DOHH2 (cell line): ENCODE measurements around the gene ISG15.

Experiments used
- H3F3A ChIP-seq: fragments of 200-600 bp; sonication (generic), shearing (Covaris generic); 2 replicates; pipeline ENCODE4 v1.6.0; 2016; ENCODE audit warnings: antibody characterized with exemption, mild to moderate bottlenecking; ENCODE audit not compliant: control insufficient read depth, insufficient read depth
- H3K27ac ChIP-seq: fragments of 200-600 bp; sonication (generic); 2 replicates; pipeline ENCODE4 v1.5.1; 2014; ENCODE audit warnings: low read depth, mild to moderate bottlenecking, low read length, moderate library complexity
- H3K27me3 ChIP-seq: fragments of 200-600 bp; sonication (generic); 2 replicates; pipeline ENCODE4 v1.6.1; 2014; ENCODE audit warnings: mild to moderate bottlenecking, low read length, mixed read lengths; ENCODE audit not compliant: control insufficient read depth
- H3K36me3 ChIP-seq: fragments of 200-600 bp; sonication (generic); 2 replicates; pipeline ENCODE4 v1.6.1; 2014; ENCODE audit warnings: mild to moderate bottlenecking, low read length, moderate library complexity, mixed read lengths; ENCODE audit not compliant: control insufficient read depth
- H3K4me1 ChIP-seq: fragments of 200-600 bp; sonication (generic); 2 replicates; pipeline ENCODE4 v1.6.1; 2014; ENCODE audit warnings: mild to moderate bottlenecking, low read length, mixed read lengths; ENCODE audit not compliant: control insufficient read depth
- H3K4me2 ChIP-seq: fragments of 200-600 bp; sonication (generic); 2 replicates; pipeline ENCODE4 v1.6.0; 2014; ENCODE audit warnings: mild to moderate bottlenecking, low read length, moderate library complexity
- H3K4me3 ChIP-seq: fragments of 200-600 bp; sonication (generic); 2 replicates; pipeline ENCODE4 v1.5.1; 2014; ENCODE audit warnings: mild to moderate bottlenecking, low read length, mixed read lengths
- H3K79me2 ChIP-seq: fragments of 200-600 bp; sonication (generic); 2 replicates; pipeline ENCODE4 v1.6.1; 2014; ENCODE audit warnings: mild to moderate bottlenecking, low read length, mixed read lengths; ENCODE audit not compliant: control insufficient read depth
- H3K9me2 ChIP-seq: fragments of 200-600 bp; sonication (generic); replicated peaks from 2 replicates; pipeline ENCODE4 v1.6.1; 2014; ENCODE audit warnings: mild to moderate bottlenecking, low read length, mixed read lengths; ENCODE audit not compliant: control insufficient read depth
- H3K9me3 ChIP-seq: fragments of 200-600 bp; sonication (generic); 2 replicates; pipeline ENCODE4 v1.6.1; 2014; ENCODE audit warnings: antibody characterized with exemption, low read length, mixed read lengths; ENCODE audit not compliant: control insufficient read depth, insufficient read depth
- H4K20me1 ChIP-seq: fragments of 200-600 bp; sonication (generic); 2 replicates; pipeline ENCODE4 v1.6.0; 2014; ENCODE audit warnings: low read depth, mild to moderate bottlenecking, antibody characterized with exemption, low read length, moderate library complexity; ENCODE audit not compliant: control insufficient read depth, insufficient read depth
- EZH2phosphoT487 ChIP-seq: fragments of 200-600 bp; sonication (generic); IDR thresholded peaks from 2 replicates; pipeline ENCODE4 v1.6.1; 2017; ENCODE audit warnings: borderline replicate concordance, mild to moderate bottlenecking, antibody characterized with exemption, low read length, moderate library complexity, mixed read lengths
- TF ChIP-seq, protein P1 (sequence below): fragments of 200-600 bp; sonication (generic); IDR thresholded peaks from one replicate; pipeline ENCODE4 v1.5.1; 2014; ENCODE audit warnings: antibody characterized with exemption, mild to moderate bottlenecking, low read depth, low read length; ENCODE audit not compliant: poor library complexity, severe bottlenecking

The ISG15 gene

DNA sequence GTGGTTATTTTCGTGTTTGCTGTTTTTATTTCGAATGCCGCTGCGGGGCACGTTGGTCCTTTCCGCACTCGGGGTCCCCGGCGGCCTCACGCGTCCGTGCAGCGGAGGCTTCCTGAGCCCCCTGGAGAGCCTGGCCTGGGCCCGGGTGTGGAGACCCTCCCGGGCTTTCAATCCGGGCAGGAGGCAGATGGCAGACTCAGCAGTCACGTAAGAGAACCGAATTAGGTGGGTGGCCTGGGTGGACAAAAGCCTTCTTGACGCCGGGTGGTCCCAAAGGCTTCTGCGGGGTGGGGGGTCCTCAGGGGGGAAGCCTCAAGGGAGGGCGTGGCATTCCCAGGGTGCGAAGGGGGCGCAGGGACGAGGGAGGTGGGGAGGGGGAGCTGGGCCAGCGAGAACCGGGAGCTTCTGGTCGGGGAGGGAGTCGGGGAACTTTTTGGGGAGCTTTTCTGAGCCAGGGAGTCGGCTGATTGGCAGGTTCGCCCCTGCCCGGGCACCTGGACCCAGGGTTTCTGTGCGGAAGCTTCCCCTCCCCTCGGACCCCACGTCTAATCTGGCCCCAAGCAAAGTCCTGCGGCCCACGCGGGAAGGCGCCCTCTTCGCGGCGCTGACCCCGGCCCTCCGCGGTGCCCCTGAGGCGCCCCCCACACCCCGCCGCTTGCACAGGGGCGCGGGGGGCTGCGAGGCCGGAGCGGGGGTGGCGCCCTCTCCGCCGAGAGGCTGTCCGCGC lies 12.1 kb upstream of the ISG15 start:
- Histone ChIP-seq H4K20me1 (no peaks in the 10 kb centered on the region), H3K4me2 (no peak overlapping the region), H3K9me2 (no peaks in the 10 kb centered on the region), H3K36me3 (no peaks in the 10 kb centered on the region), H3K79me2 (no peaks in the 10 kb centered on the region), H3K9me3 (no peaks in the 10 kb centered on the region), H3F3A (no peaks in the 10 kb centered on the region), H3K4me3 (no peak overlapping the region), H3K4me1 (peaks cover 3% of the 10 kb centered on the region; the same call in 1 of the 2 replicates), H3K27me3 (peaks cover 26% of the 10 kb centered on the region), H3K27ac (no peak overlapping the region)
- no peak for TF ChIP-seq EZH2phosphoT487
- TF ChIP-seq, protein P1, sequence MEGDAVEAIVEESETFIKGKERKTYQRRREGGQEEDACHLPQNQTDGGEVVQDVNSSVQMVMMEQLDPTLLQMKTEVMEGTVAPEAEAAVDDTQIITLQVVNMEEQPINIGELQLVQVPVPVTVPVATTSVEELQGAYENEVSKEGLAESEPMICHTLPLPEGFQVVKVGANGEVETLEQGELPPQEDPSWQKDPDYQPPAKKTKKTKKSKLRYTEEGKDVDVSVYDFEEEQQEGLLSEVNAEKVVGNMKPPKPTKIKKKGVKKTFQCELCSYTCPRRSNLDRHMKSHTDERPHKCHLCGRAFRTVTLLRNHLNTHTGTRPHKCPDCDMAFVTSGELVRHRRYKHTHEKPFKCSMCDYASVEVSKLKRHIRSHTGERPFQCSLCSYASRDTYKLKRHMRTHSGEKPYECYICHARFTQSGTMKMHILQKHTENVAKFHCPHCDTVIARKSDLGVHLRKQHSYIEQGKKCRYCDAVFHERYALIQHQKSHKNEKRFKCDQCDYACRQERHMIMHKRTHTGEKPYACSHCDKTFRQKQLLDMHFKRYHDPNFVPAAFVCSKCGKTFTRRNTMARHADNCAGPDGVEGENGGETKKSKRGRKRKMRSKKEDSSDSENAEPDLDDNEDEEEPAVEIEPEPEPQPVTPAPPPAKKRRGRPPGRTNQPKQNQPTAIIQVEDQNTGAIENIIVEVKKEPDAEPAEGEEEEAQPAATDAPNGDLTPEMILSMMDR: no peak

DNA sequence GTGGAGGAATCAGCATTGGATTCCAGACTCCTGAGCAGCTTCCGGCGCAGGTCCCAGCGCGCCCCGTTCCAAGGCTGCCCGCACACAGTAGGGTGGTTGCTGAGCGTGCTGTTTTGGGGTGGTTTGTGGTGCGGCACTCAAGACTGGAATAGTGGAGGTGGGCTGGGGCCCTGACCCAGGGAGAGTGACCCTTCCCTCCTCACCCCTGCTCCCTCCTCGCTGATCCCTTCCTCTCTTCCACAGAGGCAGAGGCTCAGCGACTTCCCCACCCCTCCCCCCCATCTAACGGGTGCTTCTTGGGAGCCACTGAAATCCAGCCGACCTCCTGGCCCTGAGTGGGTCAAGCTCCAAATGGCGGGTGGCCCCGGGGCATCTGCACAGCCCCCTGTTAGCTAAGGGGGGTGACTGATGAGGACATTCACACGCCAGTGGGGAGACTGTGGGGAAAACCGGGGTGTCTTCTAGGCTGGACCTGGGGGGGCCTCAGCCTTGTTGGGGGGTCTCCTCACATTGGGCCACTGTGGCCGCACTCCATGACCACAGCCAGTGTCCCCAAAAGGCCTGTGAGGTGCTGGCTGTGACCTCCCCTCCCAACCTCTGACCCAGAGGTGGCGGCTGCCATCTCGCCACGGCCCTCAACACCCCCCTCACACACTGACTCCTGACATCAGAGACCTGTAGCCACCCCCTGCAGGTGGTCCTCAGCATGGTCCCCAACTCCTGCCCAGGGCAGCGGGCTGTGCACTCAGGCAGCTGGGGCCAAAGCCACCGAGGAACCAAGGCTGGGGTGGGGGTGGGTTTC lies 9.5 kb upstream of the ISG15 start:
- Histone ChIP-seq H3K4me1 (peaks cover 3% of the 10 kb centered on the region; the same call in 1 of the 2 replicates), H3F3A (no peaks in the 10 kb centered on the region), H4K20me1 (no peaks in the 10 kb centered on the region), H3K9me2 (no peaks in the 10 kb centered on the region), H3K9me3 (no peaks in the 10 kb centered on the region), H3K27me3 (peaks cover 26% of the 10 kb centered on the region), H3K36me3 (no peaks in the 10 kb centered on the region), H3K4me2 (no peak overlapping the region), H3K79me2 (no peaks in the 10 kb centered on the region), H3K27ac (no peak overlapping the region), H3K4me3 (no peak overlapping the region)
- TF ChIP-seq, protein P1: no peak
- TF ChIP-seq EZH2phosphoT487: no peak

DNA sequence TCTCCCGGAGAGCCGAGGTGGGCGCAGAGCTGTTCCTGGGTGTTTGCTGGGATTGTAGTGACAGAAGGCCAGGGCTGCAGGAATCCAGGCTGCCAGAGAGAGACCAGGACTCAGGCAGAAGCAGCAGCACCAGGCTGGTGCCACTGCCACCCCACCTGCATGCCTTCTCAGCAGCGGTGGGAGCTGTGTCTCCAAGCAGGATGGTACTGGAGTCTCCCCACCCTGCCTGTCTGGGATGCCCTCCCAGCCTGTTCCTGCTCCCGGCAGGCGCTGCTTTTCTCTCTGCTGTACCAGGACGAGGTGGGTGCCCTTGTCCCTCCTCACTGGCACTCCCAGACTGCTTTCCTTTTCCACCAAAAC lies 8.9 kb upstream of the ISG15 start:
- TF ChIP-seq, protein P1: no peak
- TF ChIP-seq EZH2phosphoT487: no peak
- Histone ChIP-seq H3K4me2 (no peak overlapping the region), H4K20me1 (no peaks in the 10 kb centered on the region), H3F3A (no peaks in the 10 kb centered on the region), H3K27me3 (peaks cover 26% of the 10 kb centered on the region), H3K9me2 (no peaks in the 10 kb centered on the region), H3K36me3 (no peaks in the 10 kb centered on the region), H3K4me1 (peaks cover 3% of the 10 kb centered on the region; the same call in 1 of the 2 replicates), H3K27ac (no peak overlapping the region), H3K79me2 (no peaks in the 10 kb centered on the region), H3K4me3 (no peak overlapping the region), H3K9me3 (no peaks in the 10 kb centered on the region)
